DOHH2 (cell line): ENCODE measurements around the gene NHLRC3.

Experiments used
- CTCF ChIP-seq: fragments of 200-600 bp; sonication (generic); IDR thresholded peaks from one replicate; pipeline ENCODE4 v1.5.1; 2014; ENCODE audit warnings: antibody characterized with exemption, mild to moderate bottlenecking, low read depth, low read length; ENCODE audit not compliant: poor library complexity, severe bottlenecking
- EZH2phosphoT487 ChIP-seq: fragments of 200-600 bp; sonication (generic); IDR thresholded peaks from 2 replicates; pipeline ENCODE4 v1.6.1; 2017; ENCODE audit warnings: borderline replicate concordance, mild to moderate bottlenecking, antibody characterized with exemption, low read length, moderate library complexity, mixed read lengths

- TF ChIP-seq CTCF (no peak), EZH2phosphoT487 (no peak)
Observed at GRCh38 chr13:39034085-39034484, 4.2 kb upstream of the NHLRC3 start.
